VCaP (cell line): Measurements from ENCODE around the gene TPRG1.

Experiments used
- H3K27ac ChIP-seq: fragments of 450-650 bp; 2 replicates; pipeline ENCODE4 v1.5.1; 2017
- CTCF ChIP-seq: fragments of 450-650 bp; conservative IDR thresholded peaks from 2 replicates; pipeline ENCODE4 v1.5.1; 2017; ENCODE audit warnings: mild to moderate bottlenecking, moderate library complexity

The TPRG1 gene

GRCh38 chr3:189146848-189147247 lies 24.9 kb upstream of the TPRG1 start:
- TF ChIP-seq CTCF, result no peak
- H3K27ac ChIP-seq, result no peak overlapping the region

- TF ChIP-seq CTCF, result peak; percentile 83
- no peak overlapping the region for H3K27ac ChIP-seq
Measured at GRCh38 chr3:189148081-189148507, 23.7 kb upstream of the TPRG1 start.

GRCh38 chr3:189149203-189149602 lies 22.6 kb upstream of the TPRG1 start:
- TF ChIP-seq CTCF, result no peak
- no peak overlapping the region for H3K27ac ChIP-seq

- no peak overlapping the region for H3K27ac ChIP-seq
- TF ChIP-seq CTCF, result no peak
Measured at GRCh38 chr3:189157232-189158007, 14.4 kb upstream of the TPRG1 start.

- H3K27ac ChIP-seq, result no peak overlapping the region
- no peak for TF ChIP-seq CTCF
Measured at GRCh38 chr3:189158034-189158433, 13.7 kb upstream of the TPRG1 start.

GRCh38 chr3:189160519-189161309 lies 11.1 kb upstream of the TPRG1 start:
- TF ChIP-seq CTCF, result no peak
- H3K27ac ChIP-seq, result no peak overlapping the region

- no peak overlapping the region for H3K27ac ChIP-seq
- TF ChIP-seq CTCF, result no peak
Measured at GRCh38 chr3:189165092-189165612, 6.6 kb upstream of the TPRG1 start.
